Measurements from ENCODE around the gene GPX6.

DNA sequence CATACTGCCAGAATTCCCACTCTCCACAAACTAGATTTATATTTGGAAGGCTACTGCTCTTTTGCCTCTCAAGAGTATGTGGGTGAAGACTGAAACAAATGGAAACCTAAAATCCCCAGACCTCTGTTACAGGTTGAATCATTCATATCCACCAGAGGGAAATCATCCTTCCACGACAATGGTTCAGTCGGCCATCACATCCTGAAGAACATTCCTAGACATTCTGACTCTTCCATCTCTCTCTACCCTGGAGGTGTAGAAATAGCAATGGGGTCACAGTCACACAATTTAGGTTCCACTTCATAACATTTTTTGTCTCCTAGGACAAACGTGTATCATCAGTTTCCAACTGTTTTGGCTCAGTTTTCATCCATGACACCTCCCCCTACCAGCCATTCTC, 18.7 kb upstream of the GPX6 start:
- TF ChIP-seq CTCF (IDR thresholded peaks at IDR 0.05; ENCODE audit: low read depth, low read length, missing input control) (no peak), RAD21 (IDR thresholded peaks at IDR 0.05) (no peak), YY1 (IDR thresholded peaks at IDR 0.05) (no peak), GABPA (IDR thresholded peaks at IDR 0.05 in 1 of 2, conservative IDR thresholded peaks at IDR 0.05 in 1 of 2) (no peak), EGR1 (IDR thresholded peaks at IDR 0.05; ENCODE audit: low read depth in 2 of 2) (no peak), JUND (IDR thresholded peaks at IDR 0.05) (no peak), FOXA2 (IDR thresholded peaks at IDR 0.05) (no peak), SP1 (IDR thresholded peaks at IDR 0.05) (no peak), HNF4G (IDR thresholded peaks at IDR 0.05) (no peak), MAX (IDR thresholded peaks at IDR 0.05) (no peak), HNF4A (conservative IDR thresholded peaks at IDR 0.05) (no peak), ATF3 (IDR thresholded peaks at IDR 0.05) (no peak)
- TF ChIP-seq, protein P1, sequence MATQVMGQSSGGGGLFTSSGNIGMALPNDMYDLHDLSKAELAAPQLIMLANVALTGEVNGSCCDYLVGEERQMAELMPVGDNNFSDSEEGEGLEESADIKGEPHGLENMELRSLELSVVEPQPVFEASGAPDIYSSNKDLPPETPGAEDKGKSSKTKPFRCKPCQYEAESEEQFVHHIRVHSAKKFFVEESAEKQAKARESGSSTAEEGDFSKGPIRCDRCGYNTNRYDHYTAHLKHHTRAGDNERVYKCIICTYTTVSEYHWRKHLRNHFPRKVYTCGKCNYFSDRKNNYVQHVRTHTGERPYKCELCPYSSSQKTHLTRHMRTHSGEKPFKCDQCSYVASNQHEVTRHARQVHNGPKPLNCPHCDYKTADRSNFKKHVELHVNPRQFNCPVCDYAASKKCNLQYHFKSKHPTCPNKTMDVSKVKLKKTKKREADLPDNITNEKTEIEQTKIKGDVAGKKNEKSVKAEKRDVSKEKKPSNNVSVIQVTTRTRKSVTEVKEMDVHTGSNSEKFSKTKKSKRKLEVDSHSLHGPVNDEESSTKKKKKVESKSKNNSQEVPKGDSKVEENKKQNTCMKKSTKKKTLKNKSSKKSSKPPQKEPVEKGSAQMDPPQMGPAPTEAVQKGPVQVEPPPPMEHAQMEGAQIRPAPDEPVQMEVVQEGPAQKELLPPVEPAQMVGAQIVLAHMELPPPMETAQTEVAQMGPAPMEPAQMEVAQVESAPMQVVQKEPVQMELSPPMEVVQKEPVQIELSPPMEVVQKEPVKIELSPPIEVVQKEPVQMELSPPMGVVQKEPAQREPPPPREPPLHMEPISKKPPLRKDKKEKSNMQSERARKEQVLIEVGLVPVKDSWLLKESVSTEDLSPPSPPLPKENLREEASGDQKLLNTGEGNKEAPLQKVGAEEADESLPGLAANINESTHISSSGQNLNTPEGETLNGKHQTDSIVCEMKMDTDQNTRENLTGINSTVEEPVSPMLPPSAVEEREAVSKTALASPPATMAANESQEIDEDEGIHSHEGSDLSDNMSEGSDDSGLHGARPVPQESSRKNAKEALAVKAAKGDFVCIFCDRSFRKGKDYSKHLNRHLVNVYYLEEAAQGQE (IDR thresholded peaks at IDR 0.05): no peak
